GM12801 (cell line): ENCODE data around the gene TEX36.

Source experiments
- TF ChIP-seq, protein P1 (sequence below): IDR thresholded peaks from one replicate; pipeline ENCODE4 v1.5.1; 2011; ENCODE audit warnings: control low read depth; ENCODE audit not compliant: insufficient read length; ENCODE audit errors: extremely low read depth

Gene TEX36

DNA sequence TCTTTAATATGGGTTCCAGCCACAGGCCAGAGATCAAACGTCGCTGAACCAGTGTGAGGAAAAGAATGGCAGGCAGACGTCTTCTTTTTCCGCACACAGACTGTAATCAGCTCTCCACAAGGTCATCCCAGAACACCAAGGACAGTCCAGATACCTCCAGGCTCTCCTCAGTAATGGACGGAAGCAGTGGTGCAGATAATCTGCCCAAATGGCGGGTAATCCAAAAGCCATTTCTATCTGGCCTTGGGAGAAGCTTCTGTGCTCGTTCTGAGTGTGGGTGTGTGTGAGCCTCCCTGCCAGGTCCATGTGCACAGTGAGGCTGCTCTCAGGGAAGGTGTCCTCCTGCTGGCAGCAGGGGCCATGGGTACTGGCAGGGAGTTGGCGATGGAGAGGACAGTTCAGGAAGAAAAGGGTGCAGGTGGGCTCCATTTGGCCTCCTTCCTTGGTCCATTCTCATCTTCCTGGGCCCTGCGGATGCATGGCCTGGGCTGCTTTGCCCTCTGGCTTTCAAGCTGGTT, 15.6 kb upstream of the TEX36 start:
- TF ChIP-seq, protein P1, sequence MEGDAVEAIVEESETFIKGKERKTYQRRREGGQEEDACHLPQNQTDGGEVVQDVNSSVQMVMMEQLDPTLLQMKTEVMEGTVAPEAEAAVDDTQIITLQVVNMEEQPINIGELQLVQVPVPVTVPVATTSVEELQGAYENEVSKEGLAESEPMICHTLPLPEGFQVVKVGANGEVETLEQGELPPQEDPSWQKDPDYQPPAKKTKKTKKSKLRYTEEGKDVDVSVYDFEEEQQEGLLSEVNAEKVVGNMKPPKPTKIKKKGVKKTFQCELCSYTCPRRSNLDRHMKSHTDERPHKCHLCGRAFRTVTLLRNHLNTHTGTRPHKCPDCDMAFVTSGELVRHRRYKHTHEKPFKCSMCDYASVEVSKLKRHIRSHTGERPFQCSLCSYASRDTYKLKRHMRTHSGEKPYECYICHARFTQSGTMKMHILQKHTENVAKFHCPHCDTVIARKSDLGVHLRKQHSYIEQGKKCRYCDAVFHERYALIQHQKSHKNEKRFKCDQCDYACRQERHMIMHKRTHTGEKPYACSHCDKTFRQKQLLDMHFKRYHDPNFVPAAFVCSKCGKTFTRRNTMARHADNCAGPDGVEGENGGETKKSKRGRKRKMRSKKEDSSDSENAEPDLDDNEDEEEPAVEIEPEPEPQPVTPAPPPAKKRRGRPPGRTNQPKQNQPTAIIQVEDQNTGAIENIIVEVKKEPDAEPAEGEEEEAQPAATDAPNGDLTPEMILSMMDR: no peak

DNA sequence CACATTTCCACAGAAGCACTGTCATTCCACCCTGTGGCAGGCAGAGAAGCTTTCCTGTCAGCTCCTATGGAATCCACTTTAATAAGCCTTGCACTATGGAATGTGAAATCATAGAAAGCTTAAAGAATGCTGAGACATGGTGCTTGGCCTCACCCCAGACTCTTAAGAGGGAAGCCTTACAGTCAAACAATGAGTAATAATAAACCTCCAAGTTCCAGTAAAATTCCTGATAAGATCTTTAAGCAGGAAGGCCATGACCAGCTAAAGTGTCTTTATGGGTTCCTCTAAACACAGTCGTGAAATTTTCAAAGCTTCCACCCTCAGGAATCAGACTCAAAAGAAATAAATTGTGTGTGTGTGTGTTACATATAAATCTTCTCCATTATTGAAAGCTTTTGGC, 11.9 kb upstream of the TEX36 start:
- TF ChIP-seq, protein P1: no peak

DNA sequence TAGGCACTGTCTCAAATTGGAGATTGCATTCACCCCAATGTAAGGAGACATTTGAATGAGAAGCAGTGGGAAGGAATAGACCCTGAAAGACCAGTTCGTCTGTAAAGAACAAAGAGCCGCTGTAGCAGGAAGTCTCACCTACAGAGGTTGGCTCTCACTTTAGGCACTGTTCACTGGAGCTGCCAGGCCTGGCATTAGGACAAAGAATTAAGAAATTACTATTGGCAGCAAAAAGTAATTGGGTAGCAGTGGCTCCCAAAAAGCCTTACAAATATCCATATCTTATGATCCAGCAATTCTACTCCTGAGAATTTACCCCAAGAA, 10.5 kb upstream of the TEX36 start:
- TF ChIP-seq, protein P1: no peak

DNA sequence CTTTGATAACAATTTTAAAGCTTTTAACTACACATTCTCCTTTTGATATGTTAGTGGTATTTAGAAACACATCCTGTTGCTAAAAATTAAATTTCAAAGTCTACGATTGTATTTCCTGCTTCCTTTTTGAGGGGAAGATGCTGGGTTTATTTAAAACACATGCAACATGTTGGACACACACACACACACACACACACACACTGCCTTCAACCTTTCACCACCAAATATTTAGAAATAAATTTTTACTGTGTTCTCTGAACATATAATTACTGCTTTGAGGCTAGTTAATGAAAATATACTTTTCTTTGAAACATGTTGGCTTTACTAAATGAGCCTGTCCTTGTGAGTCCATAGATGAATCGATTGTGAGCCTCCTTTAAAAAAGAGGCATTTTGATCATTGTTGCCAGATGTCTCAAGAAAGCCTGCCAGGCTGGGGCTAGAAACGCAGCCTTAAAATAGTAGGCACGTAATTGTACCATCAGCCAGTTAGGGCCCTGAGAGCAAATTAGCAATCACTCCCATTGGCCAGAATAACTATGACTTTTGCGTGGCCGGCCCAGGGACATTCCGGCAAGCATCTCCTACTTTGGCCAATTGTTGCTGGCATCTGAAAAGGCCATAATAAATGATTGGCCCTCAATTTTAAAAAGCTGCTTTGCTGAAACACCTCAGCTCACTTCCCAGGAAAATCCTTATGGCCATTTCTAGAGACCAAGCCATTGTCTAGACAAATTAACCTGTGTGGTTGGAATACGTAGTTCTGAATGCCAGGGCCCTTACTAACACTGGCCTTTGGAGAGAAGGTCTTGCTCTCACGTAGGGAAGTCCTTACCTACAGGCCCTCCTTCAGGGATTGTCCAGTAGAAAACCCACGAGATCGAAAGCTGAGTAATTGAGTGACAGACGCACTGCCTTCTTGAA, 9.9 kb upstream of the TEX36 start:
- TF ChIP-seq, protein P1: no peak

DNA sequence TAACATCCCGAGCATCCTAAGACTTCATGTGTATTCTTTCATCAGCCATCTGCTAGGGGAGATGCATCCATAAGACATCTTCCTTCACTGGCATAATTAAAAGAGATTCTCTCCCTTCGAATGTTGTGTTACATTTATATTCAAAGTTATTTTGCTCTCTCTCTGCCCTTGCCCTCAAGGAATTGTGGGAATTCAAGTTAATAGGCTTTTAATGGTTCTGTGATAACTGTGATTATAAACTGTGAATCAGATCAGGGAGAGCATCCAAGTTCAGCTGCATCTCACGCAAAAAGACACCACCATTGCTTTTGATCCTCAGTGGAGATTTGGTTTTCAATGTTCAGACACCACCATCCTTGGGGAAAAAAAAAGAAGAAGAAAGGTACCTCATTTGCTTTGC, 9.2 kb upstream of the TEX36 start:
- TF ChIP-seq, protein P1: no peak

DNA sequence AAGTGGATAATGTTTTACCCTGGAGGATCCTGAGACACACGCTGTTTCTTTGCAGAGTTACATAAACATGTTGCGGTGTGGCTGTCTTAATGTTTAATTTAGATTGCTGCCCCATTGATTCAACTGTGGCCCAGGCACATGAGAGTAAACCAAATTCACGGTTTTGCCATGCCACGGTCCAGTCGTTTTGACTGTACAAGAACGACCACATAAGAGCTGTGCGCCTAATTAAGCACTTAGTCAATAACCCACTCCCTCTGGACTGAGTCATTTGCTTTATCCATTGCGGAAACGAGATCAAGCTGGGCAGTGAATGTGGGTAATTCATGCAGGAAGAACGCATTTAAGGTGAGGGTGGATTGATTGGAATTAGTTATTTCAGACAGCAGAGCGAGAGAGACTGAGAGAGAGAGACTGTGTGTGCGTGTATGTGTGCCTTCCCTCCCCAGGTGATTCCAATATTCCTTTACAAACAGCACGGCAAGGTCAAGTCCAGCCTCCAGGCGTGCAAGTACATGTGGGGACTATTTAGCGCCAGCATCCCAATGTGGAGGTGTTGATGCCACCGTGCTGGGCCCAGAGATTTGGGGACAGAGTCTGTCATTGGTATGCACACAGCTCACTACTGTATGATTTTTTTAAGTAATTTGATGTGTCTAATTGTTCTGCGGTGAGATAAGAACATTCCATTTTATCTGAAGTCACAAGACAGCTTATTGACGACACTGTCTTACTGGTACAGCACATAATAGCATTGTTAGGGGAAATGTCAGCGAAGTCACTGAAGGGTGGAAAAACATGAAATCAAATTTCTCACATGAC, 8.4 kb upstream of the TEX36 start:
- TF ChIP-seq, protein P1: no peak

DNA sequence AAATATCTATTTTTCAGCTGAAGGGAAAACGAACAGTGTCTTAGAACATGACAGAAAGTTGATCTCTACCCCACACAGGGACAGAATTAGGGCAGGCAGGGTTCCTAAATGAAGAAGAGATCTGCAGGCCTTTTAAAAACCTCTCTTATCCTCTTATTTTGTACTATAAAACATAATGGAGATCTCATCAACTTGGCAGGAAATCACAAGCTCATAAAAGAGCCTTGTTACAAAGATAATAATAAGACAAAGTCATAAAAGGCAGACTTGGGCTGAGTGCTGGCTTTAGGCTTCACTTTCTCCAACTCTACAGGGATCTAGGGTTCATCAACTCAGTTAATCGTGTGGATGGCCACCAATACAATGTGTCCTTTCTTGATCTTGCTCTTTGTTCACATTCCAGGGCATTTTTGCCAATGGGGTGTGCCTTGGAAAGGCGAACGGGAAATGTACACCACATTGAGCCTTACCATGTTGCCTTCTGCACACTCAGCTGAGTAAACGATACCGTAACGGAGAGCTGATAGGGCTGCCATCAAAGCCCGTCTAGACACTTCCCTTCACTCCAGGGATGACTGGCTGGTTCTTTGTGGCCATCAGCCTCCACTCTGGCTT, 7.1 kb upstream of the TEX36 start:
- TF ChIP-seq, protein P1: no peak
